ENCODE results near the gene FIS1.
"Not testable (repeated sequence)": the region's sequence is repeated elsewhere in the genome, so short reads cannot be mapped to it uniquely, and the experiment has no call there.

GRCh38 chr7:101290186-101291037 is 45.5 kb upstream of the FIS1 start:
- TF ChIP-seq CTCF (conservative IDR thresholded peaks at IDR 0.05; ENCODE audit: low read depth in 2 of 2) = peak; percentile 67
- not testable (repeated sequence) for TF ChIP-seq EZH2phosphoT487 (IDR thresholded peaks at IDR 0.05; ENCODE audit: unreplicated experiment); EZH2 (IDR thresholded peaks at IDR 0.05; ENCODE audit: low read depth, unreplicated experiment); POLR2AphosphoS5 (IDR thresholded peaks at IDR 0.05; ENCODE audit: low read depth)
